ENCODE measurements around the gene MLST8. TPM values are rescaled to one million over a fixed set of nuclear protein-coding genes. Genes with fewer than 3 reads are reported as not detected.
"Not testable (repeated sequence)": the region's sequence is repeated elsewhere in the genome, so short reads cannot be mapped to it uniquely, and the experiment has no call there.

Gene MLST8
- total RNA-seq, 1 donor from 2014 or later = 29.9 TPM

- no peak for ATAC-seq
- H3K36me3 ChIP-seq = peaks cover 40% of the 10 kb centered on the region
- intact Hi-C loops (cut with DNase I) = no loop called here
Observed at GRCh38 chr16:2237102-2237482, 31.8 kb downstream of the MLST8 start.

GRCh38 chr16:2237493-2238149, 32.4 kb downstream of the MLST8 start:
- peaks cover 40% of the 10 kb centered on the region for H3K36me3 ChIP-seq
- peaks cover 17% of the 10 kb centered on the region for H3K4me1 ChIP-seq
- TF ChIP-seq CTCF (IDR thresholded peaks at IDR 0.05) = no peak
- H3K9me3 ChIP-seq = no peaks in the 10 kb centered on the region
- H3K4me3 ChIP-seq = no peak overlapping the region
- peaks cover 24% of the 10 kb centered on the region for H3K27me3 ChIP-seq
- DNase-seq (no peak), ATAC-seq (peak; percentile 6)
- intact Hi-C loops (cut with DNase I) = no loop called here
- H3K27ac ChIP-seq = no peak overlapping the region

More at GRCh38 chr16:2237102-2237482, 31.8 kb downstream of the MLST8 start:
- Histone ChIP-seq H3K9me3 (no peaks in the 10 kb centered on the region), H3K27ac (no peak overlapping the region), H3K4me1 (peaks cover 17% of the 10 kb centered on the region), H3K27me3 (peaks cover 24% of the 10 kb centered on the region), H3K4me3 (no peak overlapping the region)
- no peak for TF ChIP-seq CTCF (IDR thresholded peaks at IDR 0.05)
- no peak for DNase-seq

GRCh38 chr16:2238150-2238837, 33.0 kb downstream of the MLST8 start:
- peaks cover 17% of the 10 kb centered on the region for H3K4me1 ChIP-seq
- no peak overlapping the region for H3K27ac ChIP-seq
- intact Hi-C loops (cut with DNase I) = no loop called here
- no peak overlapping the region for H3K4me3 ChIP-seq
- H3K36me3 ChIP-seq = peaks cover 40% of the 10 kb centered on the region
- peak; percentile 3 for ATAC-seq
- no peak for DNase-seq
- H3K9me3 ChIP-seq = no peaks in the 10 kb centered on the region
- peaks cover 24% of the 10 kb centered on the region for H3K27me3 ChIP-seq
- TF ChIP-seq CTCF (IDR thresholded peaks at IDR 0.05) = no peak

GRCh38 chr16:2238838-2239675, 33.8 kb downstream of the MLST8 start:
- no peak overlapping the region for H3K27ac ChIP-seq
- peaks cover 17% of the 10 kb centered on the region for H3K4me1 ChIP-seq
- DNase-seq (no peak), ATAC-seq (peak; percentile 5)
- intact Hi-C loops (cut with DNase I) = no loop called here
- no peak for TF ChIP-seq CTCF (IDR thresholded peaks at IDR 0.05)
- H3K27me3 ChIP-seq = peaks cover 24% of the 10 kb centered on the region
- no peaks in the 10 kb centered on the region for H3K9me3 ChIP-seq
- no peak overlapping the region for H3K4me3 ChIP-seq
- H3K36me3 ChIP-seq = peaks cover 38% of the 10 kb centered on the region

GRCh38 chr16:2240331-2240730, 35.1 kb downstream of the MLST8 start:
- peaks cover 17% of the 10 kb centered on the region for H3K4me1 ChIP-seq
- peaks cover 38% of the 10 kb centered on the region for H3K36me3 ChIP-seq
- intact Hi-C loops (cut with DNase I); H3K4me3 ChIP-seq; H3K9me3 ChIP-seq; DNase-seq; ATAC-seq; H3K27ac ChIP-seq: not testable (repeated sequence)
- H3K27me3 ChIP-seq = peaks cover 24% of the 10 kb centered on the region

- Histone ChIP-seq H3K27ac (no peak overlapping the region), H3K4me1 (peaks cover 2% of the 10 kb centered on the region), H3K36me3 (peaks cover 49% of the 10 kb centered on the region), H3K9me3 (no peaks in the 10 kb centered on the region), H3K27me3 (peaks cover 4% of the 10 kb centered on the region), H3K4me3 (no peak overlapping the region)
- DNase-seq (no peak), ATAC-seq (no peak)
- intact Hi-C loops (cut with DNase I) = no loop called here
- no peak for TF ChIP-seq CTCF (IDR thresholded peaks at IDR 0.05)
Observed at GRCh38 chr16:2242598-2242997, 37.3 kb downstream of the MLST8 start.
